ENCODE data around the gene HEG1. TPM values are rescaled to one million over a fixed set of nuclear protein-coding genes. Genes with fewer than 3 reads are reported as not detected.
A peak's percentile ranks its signal among the peaks of the same experiment; 100 is the strongest.

HEG1 gene
- total RNA-seq, 1 experiment from 2014 or later, result 14.6 TPM

- Mint-ChIP-seq H3K4me1 (peaks cover 26% of the 10 kb centered on the region), H3K27ac (peak overlapping the region; percentile 75), H3K27me3 (ENCODE audit: low read depth) (no peaks in the 10 kb centered on the region), H3K4me3 (no peak overlapping the region), H3K9me3 (no peaks in the 10 kb centered on the region), H3K36me3 (peaks cover 14% of the 10 kb centered on the region)
- no peak for ATAC-seq
- ChIA-PET CTCF (no interaction called here), POLR2A (no interaction called here)
- TF ChIP-seq PREB (CRISPR knock-in tag; IDR thresholded peaks at IDR 0.05; ENCODE audit: borderline replicate concordance), result no peak
- no peak for TF ChIP-seq HMGA2 (CRISPR knock-in tag; IDR thresholded peaks at IDR 0.05)
- no peak for TF ChIP-seq E2F1 (CRISPR knock-in tag; IDR thresholded peaks at IDR 0.05)
- no peak for TF ChIP-seq MAX (CRISPR knock-in tag; IDR thresholded peaks at IDR 0.05)
- no peak for TF ChIP-seq FOXP1 (CRISPR knock-in tag; IDR thresholded peaks at IDR 0.05; ENCODE audit: borderline replicate concordance)
- no peak for TF ChIP-seq PRRX2 (CRISPR knock-in tag; IDR thresholded peaks at IDR 0.05)
- TF ChIP-seq CREM (CRISPR knock-in tag; IDR thresholded peaks at IDR 0.05), result no peak
- TF ChIP-seq SMAD4 (CRISPR knock-in tag; IDR thresholded peaks at IDR 0.05), result no peak
- no peak for TF ChIP-seq ZNF425 (CRISPR knock-in tag; conservative IDR thresholded peaks at IDR 0.05)
- TF ChIP-seq EMX1 (CRISPR knock-in tag; IDR thresholded peaks at IDR 0.05), result no peak
- DNase-seq (ENCODE audit: low spot score), result no peak
Observed at GRCh38 chr3:124997303-124998246, 58.2 kb downstream of the HEG1 start.

GRCh38 chr3:124995460-124995994 is 60.3 kb downstream of the HEG1 start:
- POLR2A ChIA-PET, result interaction anchor here (0.6 kb wide), 1 partner anchor 165 kb away, joined by 3 read pairs; no protein-coding TSS in a partner anchor
- Mint-ChIP-seq H3K36me3 (peaks cover 15% of the 10 kb centered on the region), H3K9me3 (no peaks in the 10 kb centered on the region), H3K27me3 (ENCODE audit: low read depth) (no peaks in the 10 kb centered on the region), H3K4me3 (no peak overlapping the region), H3K27ac (no peak overlapping the region), H3K4me1 (peaks cover 45% of the 10 kb centered on the region)
- TF ChIP-seq CREB1 (CRISPR knock-in tag; IDR thresholded peaks at IDR 0.05) (no peak), SMAD4 (CRISPR knock-in tag; IDR thresholded peaks at IDR 0.05) (no peak), CTCF (IDR thresholded peaks at IDR 0.05) (peak; percentile 18; the same call in 1 of the 2 replicates)
- peak; percentile 69 for DNase-seq (ENCODE audit: low spot score)
- CTCF ChIA-PET, result interaction anchor here (0.6 to 2.3 kb wide), 26 partner anchors 8 to 591 kb away, joined by 3 to 12 read pairs (median 4); no protein-coding TSS in a partner anchor
- peak; percentile 89 for ATAC-seq

GRCh38 chr3:124993466-124993865 is 62.3 kb downstream of the HEG1 start:
- DNase-seq (ENCODE audit: low spot score) (no peak), ATAC-seq (no peak)
- Mint-ChIP-seq H3K4me1 (peaks cover 37% of the 10 kb centered on the region), H3K27ac (no peak overlapping the region), H3K36me3 (peaks cover 18% of the 10 kb centered on the region), H3K4me3 (no peak overlapping the region), H3K9me3 (no peaks in the 10 kb centered on the region), H3K27me3 (ENCODE audit: low read depth) (no peaks in the 10 kb centered on the region)
- ChIA-PET CTCF (interaction anchor here (1.3 to 2.3 kb wide), 2 partner anchors 157 to 232 kb away, joined by 3 to 12 read pairs; no protein-coding TSS in a partner anchor), POLR2A (no interaction called here)
- TF ChIP-seq ZMAT4 (CRISPR knock-in tag; IDR thresholded peaks at IDR 0.05), result no peak
- TF ChIP-seq NR2C2 (CRISPR knock-in tag; IDR thresholded peaks at IDR 0.05), result no peak
- TF ChIP-seq ZNF121 (CRISPR knock-in tag; IDR thresholded peaks at IDR 0.05), result no peak
- TF ChIP-seq TEAD1 (CRISPR knock-in tag; IDR thresholded peaks at IDR 0.05), result no peak
